ENCODE measurements around the gene SCCPDH.
A peak's percentile ranks its signal among the peaks of the same experiment; 100 is the strongest.

The SCCPDH gene

GRCh38 chr1:246724016-246724730 lies at the start of gene SCCPDH:
Gene SCCPDH (plus strand): TSS chr1:246724409. CDS start chr1:246724423, 14 bp downstream.
- Mint-ChIP-seq H3K27me3 (ENCODE audit: low read depth) (peaks cover 3% of the 10 kb centered on the region), H3K4me3 (peak within 1 kb of the TSS; percentile 87), H3K4me1 (ENCODE audit: low read depth) (peaks cover 7% of the 10 kb centered on the region)

GRCh38 chr1:246677842-246678241 lies 46.4 kb upstream of the SCCPDH start:
- no peak overlapping the region for H3K4me3 Mint-ChIP-seq

More at GRCh38 chr1:246724016-246724730, at the start of gene SCCPDH:
- Mint-ChIP-seq H3K36me3 (ENCODE audit: low read depth) (peaks cover 22% of the 10 kb centered on the region), H3K9me3 (peaks cover 29% of the 10 kb centered on the region), H3K27ac (peak within 1 kb of the TSS; percentile 54)

GRCh38 chr1:246678816-246679793 lies 45.1 kb upstream of the SCCPDH start:
- no peaks in the 10 kb centered on the region for H3K27me3 Mint-ChIP-seq (ENCODE audit: low read depth)
- H3K27ac Mint-ChIP-seq, result no peak overlapping the region
- H3K4me3 Mint-ChIP-seq, result no peak overlapping the region
- peaks cover 1% of the 10 kb centered on the region for H3K36me3 Mint-ChIP-seq (ENCODE audit: low read depth)
- H3K4me1 Mint-ChIP-seq (ENCODE audit: low read depth), result no peaks in the 10 kb centered on the region
- H3K9me3 Mint-ChIP-seq, result no peaks in the 10 kb centered on the region

More at GRCh38 chr1:246677842-246678241, 46.4 kb upstream of the SCCPDH start:
- no peaks in the 10 kb centered on the region for H3K27me3 Mint-ChIP-seq (ENCODE audit: low read depth)
- no peak overlapping the region for H3K27ac Mint-ChIP-seq
- H3K36me3 Mint-ChIP-seq (ENCODE audit: low read depth), result peaks cover 3% of the 10 kb centered on the region
- H3K4me1 Mint-ChIP-seq (ENCODE audit: low read depth), result no peaks in the 10 kb centered on the region
- H3K9me3 Mint-ChIP-seq, result no peaks in the 10 kb centered on the region

GRCh38 chr1:246679794-246680177 lies 44.4 kb upstream of the SCCPDH start:
- Mint-ChIP-seq H3K27me3 (ENCODE audit: low read depth) (no peaks in the 10 kb centered on the region), H3K36me3 (ENCODE audit: low read depth) (peaks cover 1% of the 10 kb centered on the region), H3K4me3 (no peak overlapping the region), H3K4me1 (ENCODE audit: low read depth) (no peaks in the 10 kb centered on the region), H3K9me3 (no peaks in the 10 kb centered on the region), H3K27ac (no peak overlapping the region)

GRCh38 chr1:246680190-246680589 lies 44.0 kb upstream of the SCCPDH start:
- H3K27me3 Mint-ChIP-seq (ENCODE audit: low read depth), result no peaks in the 10 kb centered on the region
- H3K9me3 Mint-ChIP-seq, result no peaks in the 10 kb centered on the region
- no peaks in the 10 kb centered on the region for H3K36me3 Mint-ChIP-seq (ENCODE audit: low read depth)
- no peak overlapping the region for H3K4me3 Mint-ChIP-seq
- H3K4me1 Mint-ChIP-seq (ENCODE audit: low read depth), result no peaks in the 10 kb centered on the region
- no peak overlapping the region for H3K27ac Mint-ChIP-seq

- Mint-ChIP-seq H3K36me3 (ENCODE audit: low read depth) (no peaks in the 10 kb centered on the region), H3K9me3 (no peaks in the 10 kb centered on the region), H3K27ac (no peak overlapping the region), H3K4me3 (no peak overlapping the region), H3K27me3 (ENCODE audit: low read depth) (no peaks in the 10 kb centered on the region), H3K4me1 (ENCODE audit: low read depth) (no peaks in the 10 kb centered on the region)
Observed at GRCh38 chr1:246680696-246681130, 43.5 kb upstream of the SCCPDH start.

- H3K4me3 Mint-ChIP-seq, result no peak overlapping the region
- H3K9me3 Mint-ChIP-seq, result no peaks in the 10 kb centered on the region
- H3K4me1 Mint-ChIP-seq (ENCODE audit: low read depth), result no peaks in the 10 kb centered on the region
- H3K27ac Mint-ChIP-seq, result no peak overlapping the region
- no peaks in the 10 kb centered on the region for H3K27me3 Mint-ChIP-seq (ENCODE audit: low read depth)
- no peaks in the 10 kb centered on the region for H3K36me3 Mint-ChIP-seq (ENCODE audit: low read depth)
Observed at GRCh38 chr1:246681900-246682895, 42.0 kb upstream of the SCCPDH start.

- Mint-ChIP-seq H3K9me3 (no peaks in the 10 kb centered on the region), H3K36me3 (ENCODE audit: low read depth) (no peaks in the 10 kb centered on the region), H3K4me3 (no peak overlapping the region), H3K27me3 (ENCODE audit: low read depth) (no peaks in the 10 kb centered on the region), H3K4me1 (ENCODE audit: low read depth) (no peaks in the 10 kb centered on the region), H3K27ac (no peak overlapping the region)
Observed at GRCh38 chr1:246683521-246683920, 40.7 kb upstream of the SCCPDH start.

GRCh38 chr1:246687002-246687401 lies 37.2 kb upstream of the SCCPDH start:
- Mint-ChIP-seq H3K9me3 (peaks cover 3% of the 10 kb centered on the region), H3K4me1 (ENCODE audit: low read depth) (no peaks in the 10 kb centered on the region), H3K4me3 (no peak overlapping the region), H3K27ac (no peak overlapping the region), H3K36me3 (ENCODE audit: low read depth) (no peaks in the 10 kb centered on the region), H3K27me3 (ENCODE audit: low read depth) (no peaks in the 10 kb centered on the region)

- peaks cover 18% of the 10 kb centered on the region for H3K9me3 Mint-ChIP-seq
Observed at GRCh38 chr1:246689409-246690008, 34.7 kb upstream of the SCCPDH start.

GRCh38 chr1:246690100-246690499 lies 34.1 kb upstream of the SCCPDH start:
- H3K36me3 Mint-ChIP-seq (ENCODE audit: low read depth), result no peaks in the 10 kb centered on the region
- no peaks in the 10 kb centered on the region for H3K27me3 Mint-ChIP-seq (ENCODE audit: low read depth)
- H3K4me1 Mint-ChIP-seq (ENCODE audit: low read depth), result no peaks in the 10 kb centered on the region
- H3K4me3 Mint-ChIP-seq, result no peak overlapping the region
- H3K9me3 Mint-ChIP-seq, result peaks cover 23% of the 10 kb centered on the region
- no peak overlapping the region for H3K27ac Mint-ChIP-seq

More at GRCh38 chr1:246689409-246690008, 34.7 kb upstream of the SCCPDH start:
- H3K27ac Mint-ChIP-seq, result no peak overlapping the region
- no peaks in the 10 kb centered on the region for H3K27me3 Mint-ChIP-seq (ENCODE audit: low read depth)
- no peaks in the 10 kb centered on the region for H3K36me3 Mint-ChIP-seq (ENCODE audit: low read depth)
- H3K4me1 Mint-ChIP-seq (ENCODE audit: low read depth), result no peaks in the 10 kb centered on the region
- no peak overlapping the region for H3K4me3 Mint-ChIP-seq

GRCh38 chr1:246691622-246692495 lies 32.4 kb upstream of the SCCPDH start:
- Mint-ChIP-seq H3K27me3 (ENCODE audit: low read depth) (no peaks in the 10 kb centered on the region), H3K36me3 (ENCODE audit: low read depth) (no peaks in the 10 kb centered on the region), H3K27ac (no peak overlapping the region), H3K4me1 (ENCODE audit: low read depth) (no peaks in the 10 kb centered on the region), H3K4me3 (no peak overlapping the region), H3K9me3 (peaks cover 23% of the 10 kb centered on the region)
